Right renal cortex interstitium (tissue), 3 donors: Measurements from ENCODE around the gene PITPNM3. TPM values are rescaled to one million over a fixed set of nuclear protein-coding genes. Genes with fewer than 3 reads are reported as not detected.

ENCODE experiments used
- DNase-seq, 3 donors: peaks; one replicate each; pipeline ENCODE4 v3.0.0-alpha.2; 2013; ENCODE audit warnings: low read depth in 3 of 3, low spot score in 2 of 3
- polyA plus RNA-seq, 3 donors: library from polyadenylated mRNA; unstranded; fragments of 120-200 nt; gene quantifications; one replicate each; pipeline ENCODE4 v1.2.1, GENCODE V29; 2013; ENCODE audit not compliant: insufficient read length in 3 of 3

The PITPNM3 gene
- polyA plus RNA-seq, 3 donors = 7.4 to 8.9 (median 8.2) TPM

- DNase-seq = no peak
Measured at GRCh38 chr17:6554342-6554741, 2.0 kb downstream of the PITPNM3 start.

GRCh38 chr17:6551869-6552531 lies 4.4 kb downstream of the PITPNM3 start:
- no peak for DNase-seq

GRCh38 chr17:6551356-6551755 lies 5.0 kb downstream of the PITPNM3 start:
- no peak for DNase-seq

- no peak for DNase-seq
Measured at GRCh38 chr17:6549384-6550036, 6.8 kb downstream of the PITPNM3 start.

GRCh38 chr17:6548578-6549330 lies 7.6 kb downstream of the PITPNM3 start:
- DNase-seq = no peak

GRCh38 chr17:6548034-6548433 lies 8.3 kb downstream of the PITPNM3 start:
- no peak for DNase-seq

- no peak for DNase-seq
Measured at GRCh38 chr17:6547336-6547735, 9.0 kb downstream of the PITPNM3 start.

GRCh38 chr17:6546069-6546718 lies 10.2 kb downstream of the PITPNM3 start:
- no peak for DNase-seq

GRCh38 chr17:6545291-6545690 lies 11.1 kb downstream of the PITPNM3 start:
- no peak for DNase-seq

- no peak for DNase-seq
Measured at GRCh38 chr17:6544011-6544370, 12.4 kb downstream of the PITPNM3 start.

- no peak for DNase-seq
Measured at GRCh38 chr17:6543079-6544010, 13.0 kb downstream of the PITPNM3 start.

- no peak for DNase-seq
Measured at GRCh38 chr17:6542577-6542976, 13.8 kb downstream of the PITPNM3 start.

GRCh38 chr17:6541886-6542285 lies 14.5 kb downstream of the PITPNM3 start:
- DNase-seq = no peak

- no peak for DNase-seq
Measured at GRCh38 chr17:6539871-6540270, 16.5 kb downstream of the PITPNM3 start.

GRCh38 chr17:6536566-6537065 lies 19.7 kb downstream of the PITPNM3 start:
- no peak for DNase-seq

GRCh38 chr17:6536053-6536452 lies 20.3 kb downstream of the PITPNM3 start:
- DNase-seq = no peak

GRCh38 chr17:6534846-6535514 lies 21.4 kb downstream of the PITPNM3 start:
- no peak for DNase-seq

- DNase-seq = no peak
Measured at GRCh38 chr17:6532441-6532885, 23.9 kb downstream of the PITPNM3 start.

- DNase-seq = no peak
Measured at GRCh38 chr17:6531575-6531974, 24.8 kb downstream of the PITPNM3 start.
